Stimulated activated CD8-positive, alpha-beta memory T cell treated with anti-CD3 and anti-CD28 coated beads, Interleukin-15, amount 100 ng/mL, for 48 hours (primary cell): ENCODE measurements around the gene RAB20.
"Not testable (repeated sequence)": the region's sequence is repeated elsewhere in the genome, so short reads cannot be mapped to it uniquely, and the experiment has no call there.

Source experiments
- DNase-seq, 2 donors: peaks; one replicate each; pipeline ENCODE4 v3.0.0-alpha.2; 2020; ENCODE audit warnings: low read depth in 2 of 2

The RAB20 gene

DNA sequence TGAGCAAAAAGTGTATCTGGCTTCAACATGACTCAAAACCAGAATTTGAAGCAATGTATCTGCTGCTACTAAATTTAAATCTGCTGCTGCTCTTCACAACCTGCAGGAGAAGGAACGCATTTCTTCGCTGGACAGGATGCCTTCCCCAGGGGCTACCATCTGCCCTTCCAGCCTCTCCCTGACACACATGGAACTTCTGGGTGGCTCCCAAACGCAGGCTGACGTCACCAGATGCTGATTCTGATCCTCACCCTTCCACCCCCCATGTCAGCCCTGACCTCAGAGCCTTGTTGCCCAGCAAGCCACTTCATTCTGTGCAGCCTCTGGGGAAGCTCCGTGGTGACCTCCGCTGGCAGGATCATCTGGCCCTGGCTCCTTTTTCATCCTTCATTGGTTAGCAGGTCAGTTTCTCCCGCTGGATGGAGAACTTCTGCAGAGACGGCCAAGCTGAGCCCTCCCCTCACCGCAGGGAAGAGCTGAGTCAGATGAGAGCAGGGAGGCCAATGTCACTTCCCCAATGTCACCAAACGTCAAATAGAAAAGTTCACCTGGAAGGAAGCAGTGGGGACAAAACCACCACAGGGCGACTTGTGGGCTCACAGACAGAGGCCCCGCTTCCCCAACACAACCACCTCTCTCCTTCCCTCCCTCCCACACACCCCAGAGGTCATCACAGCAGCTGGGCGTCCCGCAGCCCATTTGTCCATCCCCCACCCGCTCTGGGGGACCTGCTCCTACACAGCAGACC, 14.0 kb upstream of the RAB20 start:
- DNase-seq, result peak in 1 of 2 donors; percentile 12

DNA sequence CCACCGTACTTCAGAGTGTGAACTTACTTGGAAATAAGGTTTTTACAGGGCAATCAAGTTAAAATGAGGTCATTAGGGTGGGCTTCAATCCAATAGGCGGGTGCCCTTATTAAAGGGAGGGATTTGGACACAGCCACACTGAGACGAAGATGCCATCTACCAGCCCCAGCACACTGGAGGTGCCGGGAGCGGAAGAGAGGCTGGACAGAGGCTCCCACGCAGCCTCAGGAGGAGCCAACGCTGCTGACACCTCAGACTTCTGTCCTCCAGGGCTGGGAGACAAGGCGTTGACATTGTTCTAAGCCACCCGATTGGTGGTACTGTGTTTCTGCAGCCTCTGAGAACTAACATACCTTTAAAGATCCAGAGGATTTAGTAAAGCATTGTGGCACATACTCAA, 12.6 kb upstream of the RAB20 start:
- no peak for DNase-seq

- DNase-seq, result no peak
Observed at GRCh38 chr13:110572778-110573118, 11.2 kb upstream of the RAB20 start.

DNA sequence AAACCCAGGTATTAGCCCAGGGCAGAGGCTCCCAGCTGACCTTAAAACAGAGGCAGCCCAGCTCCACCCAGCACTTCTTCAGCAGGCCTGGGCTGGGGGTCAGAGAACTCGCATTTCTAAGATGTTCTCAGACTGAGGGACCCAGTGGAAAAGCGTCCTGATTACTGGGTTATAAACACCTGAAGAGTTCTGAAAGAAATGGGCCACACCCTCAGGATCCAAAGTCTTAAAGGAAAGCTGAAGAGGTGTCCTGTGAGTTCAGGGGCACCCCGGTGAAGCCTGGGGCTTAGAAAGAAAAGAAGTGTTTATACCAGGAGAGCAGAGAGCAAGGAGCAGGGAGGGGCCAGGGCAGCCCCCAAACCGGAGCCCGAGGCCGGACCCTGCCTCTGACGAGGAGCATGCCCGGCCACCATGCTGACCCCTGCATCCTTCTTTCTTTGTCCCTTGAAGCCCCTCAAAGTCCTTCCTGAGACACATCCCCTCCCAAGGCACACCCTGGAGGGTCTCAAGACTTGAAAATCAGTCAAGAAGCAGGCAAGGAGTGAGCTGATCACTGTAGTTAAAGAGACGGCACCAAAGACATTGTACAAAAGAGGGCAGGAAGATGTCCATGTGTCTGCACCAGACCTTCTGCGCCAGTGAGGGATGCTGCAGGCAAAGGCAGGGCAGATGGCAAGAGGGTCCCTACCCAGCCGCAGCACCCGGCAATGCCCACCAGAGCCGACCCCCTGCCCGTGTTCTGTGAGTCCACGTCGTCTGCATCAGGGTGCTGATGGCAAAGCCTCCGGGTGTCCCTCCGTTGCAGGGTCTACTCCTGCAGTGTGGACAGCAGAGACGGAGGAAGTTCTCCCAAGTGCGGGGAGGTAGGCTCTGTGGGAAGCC, 10.6 kb upstream of the RAB20 start:
- no peak for DNase-seq

DNA sequence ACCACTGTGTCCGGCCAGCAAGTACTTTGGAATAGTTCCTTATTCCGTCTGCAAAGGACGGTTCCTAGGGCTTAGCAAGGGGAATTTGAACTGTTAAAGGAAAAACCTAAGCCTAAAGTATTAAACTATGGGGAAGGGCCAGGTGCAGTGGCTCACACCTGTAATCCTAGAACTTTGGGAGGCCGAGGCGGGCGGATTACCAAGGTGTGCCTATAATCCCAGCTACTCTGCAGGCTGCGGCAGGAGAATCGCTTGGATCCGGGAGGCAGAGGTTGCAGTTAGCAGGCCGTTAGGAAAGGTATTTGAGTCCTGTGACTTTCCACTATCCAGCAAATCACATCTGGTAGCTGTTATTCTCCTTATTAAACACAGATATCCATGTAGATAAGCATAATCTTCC, 9.4 kb upstream of the RAB20 start:
- DNase-seq, result no peak

DNA sequence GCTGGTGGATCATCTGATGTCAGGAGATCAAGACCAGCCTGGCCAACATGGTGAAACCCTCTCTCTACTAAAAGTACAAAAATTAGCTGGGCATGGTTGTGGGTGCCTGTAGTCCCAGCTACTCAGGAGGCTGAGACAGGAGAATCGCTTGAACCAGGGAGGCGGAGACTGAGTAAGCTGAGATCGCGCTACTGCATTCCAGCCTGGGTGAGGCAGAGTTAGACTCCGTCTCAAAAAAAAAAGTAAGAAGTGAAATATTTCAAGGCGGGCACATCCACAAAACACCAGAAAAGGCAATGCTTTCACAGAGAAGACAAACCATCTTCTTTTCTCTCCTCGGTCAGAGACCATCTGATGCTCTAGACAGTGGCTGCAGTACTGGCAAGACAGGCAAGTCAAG, 8.4 kb upstream of the RAB20 start:
- DNase-seq, result not testable (repeated sequence)

DNA sequence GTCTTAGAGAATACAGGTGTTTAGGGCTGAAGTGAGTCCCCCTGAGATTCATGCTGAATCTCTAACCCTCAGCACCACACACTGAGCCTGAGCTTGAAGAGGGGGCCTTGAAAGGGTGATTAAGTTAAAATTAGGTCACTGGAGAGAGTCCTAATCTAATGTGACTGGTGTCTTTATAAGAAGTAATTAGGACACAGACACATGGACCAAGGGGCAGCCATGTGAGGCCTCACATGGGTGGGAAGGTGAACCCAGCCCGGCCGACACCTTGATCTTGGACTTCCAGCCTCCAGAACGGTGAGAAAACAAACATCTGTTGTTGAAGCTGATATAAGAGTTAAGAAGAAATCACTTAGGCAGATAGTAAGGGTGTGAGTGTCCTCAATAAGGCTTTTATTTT, 7.1 kb upstream of the RAB20 start:
- no peak for DNase-seq

GRCh38 chr13:110566171-110566570, 4.6 kb upstream of the RAB20 start:
- DNase-seq, result no peak

- no peak for DNase-seq
Observed at GRCh38 chr13:110565296-110565695, 3.8 kb upstream of the RAB20 start.

DNA sequence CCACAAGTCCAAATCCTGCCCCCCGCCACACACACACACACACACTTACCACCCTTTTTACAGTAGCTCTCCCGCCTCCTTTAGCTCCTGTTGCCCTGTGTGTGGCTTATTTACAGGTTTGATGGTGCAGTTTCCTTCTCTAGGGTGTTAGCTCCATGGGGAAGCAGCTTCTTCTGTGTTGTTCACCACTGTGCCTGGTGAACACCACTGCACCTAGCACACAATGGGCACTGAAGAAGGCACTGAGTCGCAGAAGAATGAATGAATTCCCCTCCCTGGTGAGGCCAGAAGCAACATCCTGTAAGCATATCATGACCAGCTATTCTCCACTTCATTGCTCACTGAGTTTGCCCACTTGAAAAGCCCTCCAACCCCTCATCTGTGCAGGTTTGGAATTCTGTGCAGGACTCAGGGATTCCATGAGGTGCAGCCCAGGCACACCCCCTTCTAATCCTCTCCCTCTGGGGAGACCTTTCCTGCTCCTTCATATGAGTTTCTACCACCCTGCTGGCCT, 3.0 kb upstream of the RAB20 start:
- DNase-seq, result no peak

DNA sequence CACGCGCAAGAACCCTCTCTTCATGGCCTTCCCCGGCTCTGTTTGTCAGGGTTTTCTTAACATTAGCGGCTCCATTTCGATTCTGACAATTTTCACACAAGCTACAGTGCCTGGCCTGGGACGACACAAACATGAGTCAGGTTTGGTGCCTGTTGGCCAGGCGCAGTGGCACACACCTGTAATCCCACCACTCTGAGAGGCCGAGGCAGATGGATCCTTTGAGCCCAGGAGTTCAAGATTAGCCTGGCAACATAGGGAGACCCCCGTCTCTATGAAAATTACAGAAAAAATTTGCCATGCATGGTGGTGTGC, 1.9 kb upstream of the RAB20 start:
- no peak for DNase-seq

DNA sequence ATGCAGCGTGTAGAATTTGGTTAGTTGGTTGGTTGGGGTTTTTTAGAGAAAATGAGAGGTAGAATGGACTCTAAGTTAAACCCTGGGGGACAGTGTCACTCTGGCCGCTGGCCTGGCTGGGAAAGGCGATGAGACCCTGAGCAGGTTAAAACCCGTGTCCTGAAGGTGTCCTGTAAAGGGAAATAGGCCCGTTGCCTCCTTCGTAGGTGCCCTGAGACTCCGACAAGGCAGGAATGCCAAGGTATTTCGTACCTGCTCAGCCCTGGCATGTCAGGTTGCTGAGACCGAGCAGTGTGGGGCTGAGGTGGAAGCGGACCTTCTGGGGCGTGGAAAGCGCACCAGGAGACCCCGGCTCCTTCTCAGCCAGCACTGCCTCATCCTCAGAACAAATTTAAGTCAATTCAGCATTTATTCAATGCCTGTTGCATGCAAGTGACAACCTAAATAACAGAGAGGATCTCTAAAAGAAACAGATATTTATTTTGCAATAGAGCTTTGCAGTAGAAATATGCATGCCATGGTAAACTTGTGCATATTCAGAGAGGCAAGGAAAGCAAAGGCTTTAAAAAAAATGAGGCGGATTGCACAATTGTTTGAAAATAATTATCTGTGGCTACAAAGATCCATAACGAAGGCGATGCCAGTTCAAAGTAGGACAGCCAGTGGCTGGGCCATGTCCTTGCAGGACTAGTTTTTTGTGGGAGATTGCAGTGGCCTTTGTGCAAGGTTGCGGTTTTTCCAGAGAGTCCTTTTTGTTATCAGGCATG, 1.4 kb upstream of the RAB20 start:
- no peak for DNase-seq

DNA sequence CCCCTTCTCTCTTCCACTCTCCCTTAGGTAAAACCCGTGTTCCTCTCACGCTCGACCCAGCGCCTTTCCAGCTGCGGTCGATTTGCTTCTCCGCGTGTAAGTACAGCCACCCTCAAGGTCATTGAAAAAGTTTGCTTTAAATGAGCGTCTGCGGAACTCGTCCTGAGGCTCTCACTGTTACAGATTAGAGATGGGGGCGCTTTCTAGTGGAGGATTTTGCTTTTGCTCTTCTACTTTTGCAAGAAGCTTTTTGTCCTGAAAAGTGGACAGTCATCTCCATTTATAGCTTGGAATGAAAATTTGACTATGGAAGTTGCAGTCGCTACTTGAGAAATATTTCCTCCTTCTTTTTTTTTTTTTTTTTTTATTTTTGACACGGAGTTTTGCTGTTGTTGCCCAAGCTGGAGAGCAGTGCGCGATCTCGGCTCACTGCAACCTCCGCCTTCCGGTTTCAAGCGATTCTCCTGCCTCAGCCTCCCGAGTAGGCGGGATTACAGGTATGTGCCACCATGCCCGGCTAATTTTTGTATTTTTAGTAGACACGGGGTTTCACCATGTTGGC, 595 bp upstream of the RAB20 start:
- no peak for DNase-seq

DNA sequence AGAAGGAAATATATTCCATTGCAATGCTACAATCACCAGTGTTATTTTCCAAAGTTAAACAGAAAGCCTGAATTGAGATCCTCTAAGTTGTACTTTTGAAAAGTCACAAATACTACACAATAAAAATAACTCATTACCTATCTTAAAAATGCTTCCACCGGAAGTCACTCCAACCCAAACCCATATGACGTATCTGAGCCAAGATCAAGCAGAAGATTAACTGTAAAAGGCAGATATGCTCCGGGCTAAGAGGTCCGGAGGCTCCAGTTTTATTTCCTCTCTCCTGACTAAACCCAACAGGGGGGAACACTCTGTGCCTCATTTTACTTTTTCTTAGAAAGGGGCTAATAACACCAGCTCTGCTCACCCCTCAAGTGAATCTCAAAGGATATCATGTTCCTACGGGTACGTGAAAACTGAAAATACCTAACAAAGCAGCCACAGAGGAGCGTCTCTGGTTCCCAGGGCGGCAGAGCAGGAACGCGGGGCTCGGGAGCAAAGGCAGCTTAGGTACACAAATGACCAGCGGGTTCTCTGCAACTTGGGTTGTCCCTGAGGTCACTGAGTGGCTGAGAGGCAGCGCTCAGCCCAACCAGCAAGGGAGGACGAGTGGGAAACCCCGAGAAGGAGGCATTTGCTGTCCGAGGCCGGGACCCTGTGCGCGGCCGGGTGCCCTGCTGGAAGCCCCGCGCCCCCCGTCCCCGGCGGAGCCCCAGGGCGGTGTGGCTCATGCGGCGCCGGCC, 750 bp downstream of the RAB20 start:
- no peak for DNase-seq

- DNase-seq, result no peak
Observed at GRCh38 chr13:110559986-110560385, 1.5 kb downstream of the RAB20 start.

DNA sequence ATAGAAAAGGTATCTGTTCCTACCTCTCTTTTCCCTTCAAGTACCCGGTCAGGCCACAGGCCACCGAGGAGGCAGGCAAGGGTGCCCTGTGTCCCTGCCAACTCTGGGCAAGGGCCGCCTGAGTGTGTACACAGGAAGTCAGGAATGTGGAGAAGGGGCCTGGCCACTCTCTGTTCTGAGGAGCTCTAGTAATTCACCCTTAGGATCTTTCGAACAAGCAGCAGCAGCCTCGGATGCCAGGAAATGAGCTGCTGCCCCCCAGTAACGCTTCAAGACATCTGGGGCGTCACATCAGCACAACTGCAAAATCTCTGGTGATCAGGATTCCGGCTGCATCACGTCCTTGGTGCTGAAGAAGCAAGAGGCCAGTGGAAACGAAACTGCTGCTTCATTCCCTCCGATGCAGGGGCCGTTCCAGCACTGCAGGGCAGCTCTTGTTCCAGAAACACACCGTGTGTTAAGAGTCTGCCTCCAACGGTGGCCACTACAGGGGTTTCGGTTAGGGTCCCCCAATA, 2.0 kb downstream of the RAB20 start:
- DNase-seq, result no peak

DNA sequence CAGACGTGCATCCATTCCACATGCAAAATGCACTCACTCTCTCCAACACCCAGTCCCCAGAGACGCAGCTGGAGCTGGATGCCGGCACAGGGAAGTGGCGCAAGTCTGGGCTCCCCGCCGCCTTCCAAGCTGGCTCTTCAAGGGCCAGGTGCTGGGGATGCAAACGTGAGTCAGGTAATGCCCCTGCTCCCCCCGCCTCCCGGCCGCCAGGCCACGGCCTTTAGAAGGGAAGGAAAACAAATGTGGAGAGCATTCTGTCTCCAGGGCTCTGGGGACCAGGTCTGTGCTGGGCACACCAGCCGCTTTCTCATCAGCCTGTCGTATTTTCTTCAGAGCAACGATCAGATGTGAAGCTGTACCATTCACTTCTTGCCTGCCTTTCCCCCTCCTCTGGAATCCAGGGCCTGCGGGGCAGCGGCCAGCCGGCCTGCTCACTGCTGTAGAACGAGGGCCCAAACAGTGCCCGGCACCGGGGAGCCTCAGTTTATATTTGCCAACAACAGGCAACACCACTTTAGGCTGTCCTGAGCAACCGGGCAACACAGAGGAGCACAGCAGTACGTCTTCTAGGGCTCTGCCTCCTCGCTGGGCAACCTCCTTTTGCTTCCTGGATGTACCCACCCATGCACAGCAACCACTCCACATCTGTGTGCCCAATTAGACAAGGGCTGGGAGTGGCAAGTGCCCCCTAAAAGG, 3.8 kb downstream of the RAB20 start:
- DNase-seq, result no peak

DNA sequence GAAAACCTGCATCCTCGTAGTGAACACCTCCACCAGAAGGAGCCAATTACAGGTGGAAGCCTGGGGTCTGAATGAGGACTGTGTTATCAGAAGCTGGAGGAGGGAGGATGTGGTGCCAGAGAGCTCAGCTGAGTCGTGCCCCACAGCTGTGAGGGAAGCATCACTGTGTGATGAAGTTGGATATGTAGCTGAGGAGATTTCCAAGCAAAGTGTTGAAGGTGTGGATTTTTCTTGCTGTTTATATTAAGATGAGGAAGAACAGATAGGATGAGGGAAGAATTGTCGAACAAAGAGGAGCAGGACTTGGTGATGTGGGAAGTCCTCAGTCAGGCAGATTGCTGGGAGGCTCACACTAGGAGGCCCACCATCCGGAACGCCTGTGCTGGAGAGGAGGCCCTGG, 4.4 kb downstream of the RAB20 start:
- no peak for DNase-seq

DNA sequence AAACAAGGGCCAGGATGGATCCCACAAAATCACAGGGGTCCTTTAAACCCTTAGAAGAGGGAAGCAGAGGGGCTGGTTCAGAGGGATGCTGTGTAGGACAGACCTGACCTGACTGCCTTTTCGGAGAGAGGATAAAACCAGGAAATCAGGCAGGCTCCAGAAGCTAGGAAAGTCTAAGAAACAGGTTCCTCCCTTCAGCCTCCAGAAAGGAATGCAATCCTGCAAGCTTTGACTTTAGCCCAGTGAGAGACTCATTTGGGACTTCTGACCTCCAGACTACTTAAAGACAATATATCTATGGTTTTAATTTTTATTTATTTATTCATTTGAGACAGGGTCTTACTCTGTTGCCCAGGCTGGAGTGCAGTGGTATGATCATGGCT, 5.3 kb downstream of the RAB20 start:
- no peak for DNase-seq

DNA sequence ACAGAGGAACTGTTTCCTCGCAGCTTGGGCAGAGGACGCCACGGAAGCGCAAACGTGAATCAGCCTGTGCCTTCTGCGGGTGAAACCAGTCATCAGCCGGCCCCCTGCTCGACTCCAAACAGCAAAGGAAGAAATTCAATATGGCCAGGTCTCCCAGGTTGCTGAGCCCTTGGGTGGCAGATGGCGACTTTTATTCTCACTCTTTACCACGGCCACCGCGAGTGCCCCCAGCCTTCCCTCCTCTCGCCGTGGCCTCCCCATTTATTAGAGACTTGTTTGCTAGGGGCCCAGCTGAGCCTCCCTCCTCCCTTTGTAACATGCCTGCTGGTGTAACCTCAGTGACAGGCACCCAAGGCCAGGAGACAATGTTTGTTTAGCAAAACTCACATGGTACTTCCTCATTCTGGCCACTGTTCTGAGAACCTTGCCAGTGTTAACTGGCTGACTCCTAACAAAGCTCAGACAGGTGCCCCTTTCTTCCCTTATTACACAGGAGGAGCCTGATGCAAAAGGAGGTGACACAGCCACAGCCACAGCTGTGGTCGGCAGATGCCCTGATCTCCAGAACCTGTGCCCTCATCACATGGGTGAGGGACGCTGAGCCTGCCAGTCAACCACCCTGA, 5.8 kb downstream of the RAB20 start:
- DNase-seq, result no peak
